ELF-1 (cell line): Measurements from ENCODE around the gene DPYD.

Experiments used
- DNase-seq: peaks from one replicate; pipeline ENCODE4 v3.0.0-alpha.2; 2016; ENCODE audit warnings: low read depth, low spot score

The DPYD gene

GRCh38 chr1:97441966-97442365 is 478.9 kb downstream of the DPYD start:
- DNase-seq: peak; percentile 66

GRCh38 chr1:97433824-97434177 is 487.0 kb downstream of the DPYD start:
- DNase-seq: no peak

- DNase-seq: peak; percentile 27
Measured at GRCh38 chr1:97433094-97433823, 487.6 kb downstream of the DPYD start.

GRCh38 chr1:97427371-97427770 is 493.5 kb downstream of the DPYD start:
- DNase-seq: no peak

- DNase-seq: no peak
Measured at GRCh38 chr1:97424209-97424608, 496.6 kb downstream of the DPYD start.

GRCh38 chr1:97423403-97423802 is 497.4 kb downstream of the DPYD start:
- peak; percentile 34 for DNase-seq

- no peak for DNase-seq
Measured at GRCh38 chr1:97417661-97418060, 503.2 kb downstream of the DPYD start.

GRCh38 chr1:97414682-97415312 is 506.0 kb downstream of the DPYD start:
- no peak for DNase-seq

GRCh38 chr1:97412737-97413136 is 508.1 kb downstream of the DPYD start:
- DNase-seq: no peak

- no peak for DNase-seq
Measured at GRCh38 chr1:97412166-97412565, 508.7 kb downstream of the DPYD start.

- DNase-seq: no peak
Measured at GRCh38 chr1:97396463-97396862, 524.4 kb downstream of the DPYD start.

GRCh38 chr1:97392701-97393100 is 528.1 kb downstream of the DPYD start:
- DNase-seq: no peak

- no peak for DNase-seq
Measured at GRCh38 chr1:97385536-97386277, 535.1 kb downstream of the DPYD start.

- DNase-seq: no peak
Measured at GRCh38 chr1:97384294-97384968, 536.4 kb downstream of the DPYD start.

- DNase-seq: no peak
Measured at GRCh38 chr1:97383797-97384196, 537.0 kb downstream of the DPYD start.

- no peak for DNase-seq
Measured at GRCh38 chr1:97382206-97382605, 538.6 kb downstream of the DPYD start.

GRCh38 chr1:97379387-97380075 is 541.3 kb downstream of the DPYD start:
- no peak for DNase-seq

- DNase-seq: no peak
Measured at GRCh38 chr1:97378596-97378995, 542.2 kb downstream of the DPYD start.

- no peak for DNase-seq
Measured at GRCh38 chr1:97377432-97378034, 543.3 kb downstream of the DPYD start.

GRCh38 chr1:97373000-97373399 is 547.8 kb downstream of the DPYD start:
- DNase-seq: no peak

GRCh38 chr1:97372531-97372930 is 548.3 kb downstream of the DPYD start:
- DNase-seq: no peak
